Fibroblast of the conjunctiva (primary cell): Measurements from ENCODE around the gene CLCA2.
A peak's percentile ranks its signal among the peaks of the same experiment; 100 is the strongest.

Source experiments
- DNase-seq: peaks from one replicate; pipeline ENCODE4 v3.0.0-alpha.2; 2010; ENCODE audit warnings: low read depth

CLCA2 gene

GRCh38 chr1:86429122-86429725 lies 5.3 kb downstream of the CLCA2 start:
- DNase-seq = no peak

GRCh38 chr1:86429835-86430234 lies 5.9 kb downstream of the CLCA2 start:
- DNase-seq = peak; percentile 89

GRCh38 chr1:86430376-86430775 lies 6.4 kb downstream of the CLCA2 start:
- DNase-seq = no peak

GRCh38 chr1:86434059-86434458 lies 10.1 kb downstream of the CLCA2 start:
- no peak for DNase-seq

GRCh38 chr1:86435327-86435726 lies 11.4 kb downstream of the CLCA2 start:
- DNase-seq = no peak

GRCh38 chr1:86436041-86436440 lies 12.1 kb downstream of the CLCA2 start:
- DNase-seq = no peak

- DNase-seq = no peak
These were observed 17.6 kb downstream of the CLCA2 start for GRCh38 chr1:86441581-86441980.

- no peak for DNase-seq
These were observed 18.0 kb downstream of the CLCA2 start for GRCh38 chr1:86441997-86442396.

GRCh38 chr1:86445919-86446318 lies 21.9 kb downstream of the CLCA2 start:
- DNase-seq = no peak

GRCh38 chr1:86447198-86447790 lies 23.3 kb downstream of the CLCA2 start:
- no peak for DNase-seq

- DNase-seq = no peak
These were observed 24.7 kb downstream of the CLCA2 start for GRCh38 chr1:86448670-86449069.

GRCh38 chr1:86449103-86449502 lies 25.1 kb downstream of the CLCA2 start:
- DNase-seq = no peak

GRCh38 chr1:86450847-86451246 lies 26.9 kb downstream of the CLCA2 start:
- DNase-seq = no peak

GRCh38 chr1:86453664-86454063 lies 29.7 kb downstream of the CLCA2 start:
- DNase-seq = no peak

- DNase-seq = no peak
These were observed 31.1 kb downstream of the CLCA2 start for GRCh38 chr1:86455073-86455472.

GRCh38 chr1:86460998-86461397 lies 37.0 kb downstream of the CLCA2 start:
- no peak for DNase-seq

- DNase-seq = no peak
These were observed 37.5 kb downstream of the CLCA2 start for GRCh38 chr1:86461482-86461881.

- no peak for DNase-seq
These were observed 40.8 kb downstream of the CLCA2 start for GRCh38 chr1:86464819-86465218.

GRCh38 chr1:86466109-86466844 lies 42.3 kb downstream of the CLCA2 start:
- DNase-seq = no peak

GRCh38 chr1:86466986-86467385 lies 43.0 kb downstream of the CLCA2 start:
- no peak for DNase-seq

- no peak for DNase-seq
These were observed 44.6 kb downstream of the CLCA2 start, which contains the start of gene CLCA1 for GRCh38 chr1:86468501-86468977. Gene CLCA1, plus strand, starts transcription at chr1:86468927. Its CDS starts 45 bp downstream, at chr1:86468972.

- DNase-seq = no peak
These were observed 46.9 kb downstream of the CLCA2 start for GRCh38 chr1:86470859-86471258.

GRCh38 chr1:86471291-86471690 lies 47.3 kb downstream of the CLCA2 start:
- DNase-seq = no peak
